Activated CD8-positive, alpha-beta memory T cell treated with anti-CD3 and anti-CD28 coated beads, Interleukin-2, amount 10 ng/mL, durations not matched to agents 7 days and 5 days (primary cell): ENCODE data around the gene ITIH5. TPM values are rescaled to one million over a fixed set of nuclear protein-coding genes. Genes with fewer than 3 reads are reported as not detected.
A peak's percentile ranks its signal among the peaks of the same experiment; 100 is the strongest.
"Not testable (repeated sequence)": the region's sequence is repeated elsewhere in the genome, so short reads cannot be mapped to it uniquely, and the experiment has no call there.

Source experiments
- ATAC-seq: fragments of 150-1000 bp; cut with Tn5 transposase; one replicate; pipeline ENCODE4 v1.10.0; 2021; ENCODE audit warnings: moderate library complexity
- CTCF ChIA-PET: fragments of 350-600 bp; sonication (Branson Sonifier 250); formaldehyde crosslinking; loops from one replicate; lab custom pipeline; 2021; ENCODE audit warnings: antibody characterized with exemption; lab: Charles Lee
- DNase-seq: peaks from one replicate; pipeline ENCODE4 v3.0.0-alpha.2; 2020
- H3K27ac Mint-ChIP-seq: one replicate; pipeline ENCODE4 v1.8.0; 2021; ENCODE audit warnings: mild to moderate bottlenecking, mixed read lengths
- H3K27me3 Mint-ChIP-seq: one replicate; pipeline ENCODE4 v1.8.0; 2021; ENCODE audit warnings: mixed read lengths
- H3K36me3 Mint-ChIP-seq: one replicate; pipeline ENCODE4 v1.8.0; 2021; ENCODE audit warnings: mild to moderate bottlenecking, mixed read lengths
- H3K4me1 Mint-ChIP-seq: one replicate; pipeline ENCODE4 v1.8.0; 2021; ENCODE audit warnings: mixed read lengths
- H3K4me3 Mint-ChIP-seq: one replicate; pipeline ENCODE4 v1.8.0; 2021; ENCODE audit warnings: mild to moderate bottlenecking, moderate library complexity, mixed read lengths
- H3K9me3 Mint-ChIP-seq: one replicate; pipeline ENCODE4 v1.8.0; 2022; ENCODE audit warnings: low read depth, mixed read lengths
- total RNA-seq, 2 experiments: library from RNA; stranded (reverse); gene quantifications; one replicate each; pipeline ENCODE4 v1.2.3, GENCODE V29; 2021

Gene ITIH5
- total RNA-seq, 2 experiments from 2014 or later = not detected

DNA sequence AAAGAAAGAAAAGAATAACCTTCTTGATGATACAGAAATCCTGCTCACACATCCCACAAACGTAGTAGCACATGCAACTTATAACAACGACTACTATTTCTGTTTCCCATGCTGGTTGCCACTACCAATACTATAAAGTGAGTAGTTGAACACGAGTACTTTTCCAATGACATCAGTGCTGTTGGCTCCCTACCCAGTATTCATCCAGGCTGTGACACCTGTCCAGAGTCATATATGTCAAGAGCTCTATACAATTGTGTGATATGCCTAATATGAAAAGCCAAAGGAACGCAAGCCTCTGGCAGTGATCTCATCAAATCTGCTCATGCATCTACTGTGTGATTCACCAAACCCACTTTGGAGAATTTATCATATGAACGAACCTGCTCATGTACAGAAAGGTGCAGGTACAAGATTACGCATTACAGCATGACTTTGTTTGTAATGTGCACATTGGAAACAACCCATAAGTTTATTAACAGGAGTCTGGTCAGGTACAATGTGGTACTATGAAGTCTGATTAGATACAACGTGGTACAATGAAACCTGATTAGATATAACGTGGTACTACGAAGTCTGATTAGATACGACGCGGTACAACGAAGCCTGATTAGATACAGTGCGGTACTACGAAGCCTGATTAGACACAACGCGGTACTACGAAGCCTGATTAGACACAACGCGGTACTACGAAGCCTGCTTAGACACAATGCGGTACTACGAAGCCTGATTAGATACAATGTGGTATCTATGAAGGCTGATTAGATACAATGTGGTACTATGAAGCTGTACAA lies 5.8 kb upstream of the ITIH5 start:
- H3K27me3 Mint-ChIP-seq = peaks cover 66% of the 10 kb centered on the region
- DNase-seq (no peak), ATAC-seq (no peak)
- no peak overlapping the region for H3K4me3 Mint-ChIP-seq
- no peaks in the 10 kb centered on the region for H3K36me3 Mint-ChIP-seq
- no peak overlapping the region for H3K27ac Mint-ChIP-seq
- CTCF ChIA-PET = no interaction called here
- H3K9me3 Mint-ChIP-seq = no peaks in the 10 kb centered on the region
- no peaks in the 10 kb centered on the region for H3K4me1 Mint-ChIP-seq

DNA sequence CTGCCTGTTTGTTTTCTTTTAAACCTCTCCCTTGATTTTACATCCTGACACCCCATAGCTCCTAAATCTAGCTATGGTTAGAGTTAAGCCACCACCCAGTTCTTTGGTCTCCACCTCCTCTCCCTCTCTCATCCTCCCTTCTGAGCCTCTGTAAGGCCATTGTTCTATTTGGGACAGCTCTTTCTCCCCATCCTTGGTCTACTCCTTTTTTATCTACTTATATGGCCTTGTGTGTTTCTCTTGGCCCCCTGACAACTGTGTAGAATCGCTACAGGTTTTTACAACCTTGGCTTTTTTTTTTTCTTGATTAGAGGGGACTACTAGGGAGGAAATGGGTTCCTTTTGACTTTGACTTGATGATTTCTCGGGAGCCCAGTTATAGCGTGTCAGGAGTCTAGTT lies 3.4 kb upstream of the ITIH5 start:
- CTCF ChIA-PET = no interaction called here
- H3K4me1 Mint-ChIP-seq = peaks cover 6% of the 10 kb centered on the region
- H3K4me3 Mint-ChIP-seq = no peak overlapping the region
- no peak overlapping the region for H3K27ac Mint-ChIP-seq
- no peaks in the 10 kb centered on the region for H3K9me3 Mint-ChIP-seq
- H3K36me3 Mint-ChIP-seq = no peaks in the 10 kb centered on the region
- DNase-seq (no peak), ATAC-seq (no peak)
- peaks cover 69% of the 10 kb centered on the region for H3K27me3 Mint-ChIP-seq

DNA sequence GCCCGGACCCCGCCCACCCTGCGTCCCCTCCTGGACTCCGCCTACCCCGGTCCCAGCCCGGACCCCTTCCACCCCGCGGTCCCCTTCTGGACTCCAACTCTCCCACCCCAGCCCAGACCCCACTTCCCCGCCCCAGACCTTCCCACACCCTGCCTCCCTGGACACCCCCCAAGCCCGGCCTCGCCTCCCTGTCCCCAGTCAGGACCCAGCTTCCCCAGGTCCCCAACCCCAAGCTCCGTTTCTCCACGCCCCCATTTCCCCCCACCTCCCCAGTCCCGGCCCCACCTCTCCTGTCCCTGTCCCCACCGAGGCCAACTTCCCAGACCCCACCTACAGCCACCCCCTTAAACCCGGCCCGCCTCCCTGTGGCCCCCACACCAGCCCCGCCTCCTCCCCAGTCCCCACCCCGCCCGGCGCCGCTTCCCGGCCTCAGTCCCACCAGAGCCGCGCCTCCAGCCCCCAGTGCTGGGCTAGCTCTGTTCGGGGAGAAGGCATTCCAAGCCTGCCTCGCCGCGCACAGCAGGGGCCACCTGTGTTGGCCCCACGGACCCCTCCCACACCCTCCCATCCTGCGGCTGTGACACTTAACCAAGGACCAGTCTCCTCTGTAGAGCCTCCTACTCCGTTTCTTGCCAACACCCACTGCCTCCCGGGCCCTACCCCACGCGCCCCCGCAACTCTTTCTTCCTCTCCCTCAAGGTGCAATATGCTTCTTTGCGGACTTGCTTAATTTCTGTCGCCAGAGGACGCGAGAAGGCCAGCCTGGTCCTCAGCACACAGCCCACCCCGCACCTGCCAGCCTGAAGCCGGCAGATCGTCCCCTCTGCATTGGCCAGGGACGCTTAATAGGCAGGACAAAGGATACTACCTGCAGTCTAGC lies 736 bp upstream of the ITIH5 start:
- Mint-ChIP-seq H3K4me1 (peaks cover 6% of the 10 kb centered on the region), H3K36me3 (no peaks in the 10 kb centered on the region), H3K9me3 (no peaks in the 10 kb centered on the region), H3K27me3 (peaks cover 66% of the 10 kb centered on the region), H3K27ac (no peak overlapping the region), H3K4me3 (no peak overlapping the region)
- DNase-seq (no peak), ATAC-seq (peak; percentile 36)
- CTCF ChIA-PET = no interaction called here

DNA sequence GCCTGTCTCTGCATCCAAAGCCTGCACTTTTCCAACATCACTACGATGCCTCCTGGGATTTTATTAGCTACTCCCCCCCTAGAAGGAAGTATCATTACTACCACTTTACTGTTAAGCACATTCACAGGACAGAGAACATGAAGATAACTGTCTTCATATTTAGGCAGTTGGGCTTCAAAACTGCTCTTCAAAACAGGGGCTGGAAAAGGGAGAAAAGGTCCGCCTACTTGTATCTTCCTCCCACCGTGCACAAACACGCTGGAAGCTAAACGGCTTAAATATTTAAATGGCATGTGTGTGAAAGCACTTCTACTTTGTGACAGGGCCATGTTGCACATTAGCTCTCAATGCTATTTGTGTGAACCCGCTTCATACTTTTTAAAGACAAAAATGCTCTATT lies 999 bp downstream of the ITIH5 start:
- H3K9me3 Mint-ChIP-seq = no peaks in the 10 kb centered on the region
- H3K27me3 Mint-ChIP-seq = peaks cover 68% of the 10 kb centered on the region
- H3K4me1 Mint-ChIP-seq = peaks cover 6% of the 10 kb centered on the region
- DNase-seq = no peak
- no peak for ATAC-seq
- no peaks in the 10 kb centered on the region for H3K36me3 Mint-ChIP-seq
- CTCF ChIA-PET = no interaction called here
- H3K4me3 Mint-ChIP-seq = peak overlapping the region; percentile 34
- H3K27ac Mint-ChIP-seq = no peak overlapping the region

DNA sequence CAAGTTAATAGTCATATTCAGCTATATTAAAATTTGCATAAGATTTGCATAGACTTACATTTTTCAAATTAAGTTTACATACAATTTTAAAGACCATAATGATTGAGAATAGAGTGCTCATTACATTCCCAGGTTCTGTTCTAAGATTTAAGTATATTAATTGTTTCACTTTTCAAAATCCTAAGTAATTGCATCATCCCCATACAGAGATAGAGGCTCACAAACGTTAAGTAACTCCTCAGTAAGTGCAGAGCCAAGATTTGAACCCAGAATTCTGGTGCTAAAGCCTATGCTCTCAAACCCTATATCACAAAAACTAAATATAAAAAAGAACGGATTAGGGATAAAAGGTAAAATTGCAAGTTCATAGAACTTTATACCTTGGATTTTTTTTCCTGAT lies 2.1 kb downstream of the ITIH5 start:
- H3K36me3 Mint-ChIP-seq = no peaks in the 10 kb centered on the region
- CTCF ChIA-PET = interaction anchor here (3.1 kb wide), 1 partner anchor 23 kb away, joined by 12 read pairs; no protein-coding TSS in a partner anchor
- DNase-seq = no peak
- no peak overlapping the region for H3K4me3 Mint-ChIP-seq
- H3K4me1 Mint-ChIP-seq = peaks cover 6% of the 10 kb centered on the region
- no peak overlapping the region for H3K27ac Mint-ChIP-seq
- no peak for ATAC-seq
- no peaks in the 10 kb centered on the region for H3K9me3 Mint-ChIP-seq
- peaks cover 69% of the 10 kb centered on the region for H3K27me3 Mint-ChIP-seq

DNA sequence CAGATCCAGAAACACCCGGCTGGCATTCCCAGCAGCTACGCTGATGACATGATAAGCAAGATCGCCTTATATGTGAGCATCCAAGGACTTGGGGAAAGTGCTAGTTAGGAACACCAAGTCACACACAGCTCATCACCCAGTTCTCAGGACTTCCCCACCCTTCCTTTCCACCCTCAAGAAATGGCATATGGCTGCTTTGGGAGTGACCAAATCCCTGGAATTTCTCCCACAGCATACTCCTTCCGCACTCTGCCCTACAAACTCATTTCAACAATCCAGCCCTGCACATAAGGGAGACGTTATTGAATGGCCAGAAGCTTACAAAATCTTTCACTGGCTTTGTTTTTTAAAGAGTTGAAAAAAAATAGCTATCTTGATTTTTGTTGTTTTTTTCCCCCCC lies 4.2 kb downstream of the ITIH5 start:
- no peaks in the 10 kb centered on the region for H3K9me3 Mint-ChIP-seq
- H3K36me3 Mint-ChIP-seq = no peaks in the 10 kb centered on the region
- no peak for ATAC-seq
- CTCF ChIA-PET = interaction anchor here (0.5 to 3.1 kb wide), 3 partner anchors 25 to 321 kb away, joined by 3 to 12 read pairs (median 4); no protein-coding TSS in a partner anchor
- H3K27ac Mint-ChIP-seq = no peak overlapping the region
- no peak overlapping the region for H3K4me3 Mint-ChIP-seq
- H3K27me3 Mint-ChIP-seq = peaks cover 54% of the 10 kb centered on the region
- H3K4me1 Mint-ChIP-seq = peaks cover 6% of the 10 kb centered on the region
- no peak for DNase-seq

DNA sequence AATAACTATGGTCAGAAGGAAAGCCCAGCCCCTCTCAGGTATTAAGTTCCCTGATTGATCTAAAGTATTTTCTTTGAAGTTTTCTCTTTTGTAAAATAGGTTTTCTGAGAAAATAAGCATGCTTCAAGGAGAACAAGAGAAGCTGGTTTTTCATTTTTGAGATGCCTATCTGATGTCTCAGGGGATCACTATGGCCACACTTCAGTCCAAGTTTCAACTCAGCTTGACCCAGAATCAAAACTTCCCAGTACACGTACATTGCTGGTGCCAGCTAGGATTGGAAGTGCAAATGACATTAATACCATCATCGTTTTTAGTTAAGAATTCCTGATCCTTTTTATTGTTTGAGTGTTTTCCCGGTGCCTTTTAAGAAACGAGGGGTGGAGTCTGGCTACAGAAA lies 7.2 kb downstream of the ITIH5 start:
- CTCF ChIA-PET = interaction anchor here (0.6 to 1.3 kb wide), 2 partner anchors 12 to 27 kb away, joined by 3 to 5 read pairs; no protein-coding TSS in a partner anchor
- Mint-ChIP-seq H3K4me3 (no peak overlapping the region), H3K9me3 (no peaks in the 10 kb centered on the region), H3K27ac (no peak overlapping the region), H3K4me1 (no peaks in the 10 kb centered on the region), H3K27me3 (peaks cover 48% of the 10 kb centered on the region), H3K36me3 (no peaks in the 10 kb centered on the region)
- no peak for DNase-seq
- ATAC-seq = no peak

DNA sequence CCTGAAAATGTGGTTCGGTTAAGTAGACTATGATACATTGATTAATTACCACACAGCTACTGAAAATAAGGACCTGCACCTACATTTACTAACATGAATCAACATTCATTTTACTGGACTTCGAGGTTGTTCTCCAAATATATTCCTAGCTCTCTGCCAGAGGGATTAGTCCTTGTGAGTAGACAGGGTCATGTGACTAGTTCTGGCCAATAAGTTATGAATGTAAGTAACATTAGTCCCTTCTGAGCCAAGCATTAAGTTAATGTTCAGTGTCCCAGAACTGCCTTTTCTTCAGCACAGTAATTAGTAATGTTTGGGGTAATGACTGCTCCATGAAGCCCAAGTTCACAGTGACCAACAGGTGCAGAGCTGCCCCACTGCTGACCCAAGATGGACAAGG lies 9.2 kb downstream of the ITIH5 start:
- Mint-ChIP-seq H3K4me3 (no peak overlapping the region), H3K27me3 (peaks cover 43% of the 10 kb centered on the region), H3K4me1 (no peaks in the 10 kb centered on the region), H3K36me3 (no peaks in the 10 kb centered on the region), H3K27ac (no peak overlapping the region), H3K9me3 (no peaks in the 10 kb centered on the region)
- CTCF ChIA-PET = no interaction called here
- DNase-seq = no peak
- no peak for ATAC-seq

DNA sequence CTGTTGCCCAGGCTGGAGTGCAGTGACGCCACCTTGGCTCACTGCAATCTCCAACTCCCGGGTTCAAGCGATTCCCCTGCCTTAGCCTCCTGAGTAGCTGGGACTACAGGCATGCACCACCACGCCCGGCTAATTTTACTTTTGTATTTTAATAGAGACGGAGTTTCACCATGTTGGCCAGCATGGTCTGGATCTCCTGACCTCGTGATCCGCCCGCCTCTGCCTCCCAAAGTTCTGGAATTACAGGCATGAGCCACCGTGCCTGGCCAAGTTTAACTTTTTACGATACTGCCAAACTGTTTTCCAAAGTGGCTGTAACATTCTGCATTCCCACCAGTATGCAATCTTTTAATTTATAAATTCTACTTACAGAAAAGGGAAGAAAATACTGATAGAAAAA lies 9.7 kb downstream of the ITIH5 start:
- H3K27me3 Mint-ChIP-seq = peaks cover 40% of the 10 kb centered on the region
- H3K4me3 Mint-ChIP-seq, H3K9me3 Mint-ChIP-seq, H3K27ac Mint-ChIP-seq, ATAC-seq, CTCF ChIA-PET, H3K36me3 Mint-ChIP-seq, DNase-seq, H3K4me1 Mint-ChIP-seq: not testable (repeated sequence)

DNA sequence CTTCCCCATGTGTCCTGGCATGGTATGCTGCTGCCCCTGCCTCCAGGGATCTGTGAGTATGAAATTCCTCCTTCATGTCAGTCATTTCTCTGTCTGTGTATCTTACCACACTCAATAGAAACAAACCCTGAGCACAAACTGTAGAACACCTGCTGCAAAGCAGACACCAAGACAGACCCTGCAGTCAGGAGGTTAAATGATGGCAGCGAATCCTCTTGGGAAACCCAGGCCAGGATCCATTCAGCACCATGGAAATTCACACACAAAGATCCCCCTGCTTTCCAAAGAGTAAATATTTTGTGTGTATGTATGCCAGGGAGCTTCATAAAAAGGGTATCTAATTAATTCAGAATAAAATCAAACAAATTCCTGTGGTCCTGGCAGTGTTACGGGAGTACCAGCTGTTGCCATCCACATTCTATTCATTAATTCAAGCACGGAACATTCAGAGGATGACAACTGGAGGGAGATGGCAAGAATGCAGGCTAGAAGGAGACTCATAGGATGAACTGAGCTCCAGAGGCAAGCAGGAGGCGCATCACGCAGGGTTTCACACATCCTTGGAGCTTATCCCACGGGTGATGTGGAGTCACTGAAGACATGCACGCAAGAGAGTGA lies 14.8 kb downstream of the ITIH5 start:
- H3K4me3 Mint-ChIP-seq = no peak overlapping the region
- ATAC-seq (no peak), DNase-seq (no peak)
- no peaks in the 10 kb centered on the region for H3K4me1 Mint-ChIP-seq
- no peaks in the 10 kb centered on the region for H3K36me3 Mint-ChIP-seq
- H3K9me3 Mint-ChIP-seq = no peaks in the 10 kb centered on the region
- no peak overlapping the region for H3K27ac Mint-ChIP-seq
- H3K27me3 Mint-ChIP-seq = peaks cover 29% of the 10 kb centered on the region
- CTCF ChIA-PET = no interaction called here

DNA sequence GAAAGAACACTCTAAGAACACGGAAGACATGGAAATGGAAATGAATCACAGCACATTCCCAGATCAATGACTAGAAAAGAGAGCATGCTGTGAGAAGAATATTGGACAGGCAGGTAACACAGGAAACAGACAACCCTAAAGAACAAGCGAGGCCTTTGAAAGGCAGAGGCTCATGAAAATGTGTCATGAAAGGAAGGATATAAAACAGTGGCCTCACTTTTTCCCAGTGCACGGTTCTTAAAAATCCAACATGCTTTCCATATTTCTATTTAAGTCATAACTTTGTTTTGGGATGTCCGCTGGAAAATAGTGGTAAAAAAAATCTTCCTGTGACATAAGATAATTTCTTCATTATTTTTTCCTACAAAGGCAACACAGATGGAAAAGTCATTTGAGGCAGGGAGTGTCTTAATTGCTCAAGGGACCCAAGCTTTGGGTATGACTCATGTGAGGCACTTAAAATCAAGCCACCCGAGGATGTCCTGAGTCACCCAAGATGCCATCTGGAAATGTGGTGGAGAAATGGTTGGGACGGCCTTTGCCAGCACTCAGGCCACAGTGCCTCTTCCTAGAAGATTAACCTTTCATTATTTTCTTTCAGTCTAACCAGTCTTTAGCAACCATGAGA lies 17.0 kb downstream of the ITIH5 start:
- no peak for ATAC-seq
- no peaks in the 10 kb centered on the region for H3K36me3 Mint-ChIP-seq
- DNase-seq = no peak
- H3K27me3 Mint-ChIP-seq = peaks cover 31% of the 10 kb centered on the region
- no peaks in the 10 kb centered on the region for H3K4me1 Mint-ChIP-seq
- H3K9me3 Mint-ChIP-seq = no peaks in the 10 kb centered on the region
- CTCF ChIA-PET = no interaction called here
- H3K4me3 Mint-ChIP-seq = no peak overlapping the region
- H3K27ac Mint-ChIP-seq = no peak overlapping the region

DNA sequence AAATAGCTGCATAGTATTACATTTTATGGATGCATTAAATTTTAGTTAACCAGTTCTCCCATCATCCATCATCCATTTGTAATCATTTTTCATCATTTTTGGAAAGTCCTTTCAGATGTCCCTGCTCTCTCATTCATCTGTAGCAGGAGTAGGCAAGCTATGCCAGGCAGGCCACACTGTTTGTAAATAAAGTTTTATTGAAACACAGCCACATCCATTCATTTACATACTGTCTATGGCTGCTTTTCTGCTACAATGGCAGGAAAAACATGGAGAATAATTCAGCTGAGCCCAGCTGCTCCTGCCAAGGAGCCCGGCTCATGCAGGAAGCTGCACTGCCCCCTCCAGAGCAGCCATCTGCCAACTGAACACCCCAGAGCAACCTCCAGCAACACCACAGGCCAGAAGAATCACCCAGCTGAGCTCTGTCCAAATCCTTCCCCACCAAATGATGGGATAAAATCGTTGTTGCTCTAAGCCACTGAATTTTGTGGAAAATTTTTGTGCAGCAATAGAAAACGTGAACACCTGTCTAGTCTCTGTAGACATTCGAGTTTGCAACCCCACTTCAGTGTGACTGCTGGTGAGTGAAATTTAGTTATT lies 19.6 kb downstream of the ITIH5 start:
- CTCF ChIA-PET = interaction anchor here (0.6 kb wide), 1 partner anchor 13 kb away, joined by 3 read pairs; no protein-coding TSS in a partner anchor
- H3K36me3 Mint-ChIP-seq = no peaks in the 10 kb centered on the region
- peaks cover 29% of the 10 kb centered on the region for H3K27me3 Mint-ChIP-seq
- no peaks in the 10 kb centered on the region for H3K9me3 Mint-ChIP-seq
- DNase-seq (no peak), ATAC-seq (no peak)
- H3K4me3 Mint-ChIP-seq = no peak overlapping the region
- H3K4me1 Mint-ChIP-seq = no peaks in the 10 kb centered on the region
- no peak overlapping the region for H3K27ac Mint-ChIP-seq
